Measurements from ENCODE around the gene CCDC68. TPM values are rescaled to one million over a fixed set of nuclear protein-coding genes. Genes with fewer than 3 reads are reported as not detected.

The CCDC68 gene
- total and polyA plus RNA-seq, 2 donors (not counting 3 experiments of a cell fraction or from before 2014, with no cell fraction given), result 0.72 to 1.0 TPM

DNA sequence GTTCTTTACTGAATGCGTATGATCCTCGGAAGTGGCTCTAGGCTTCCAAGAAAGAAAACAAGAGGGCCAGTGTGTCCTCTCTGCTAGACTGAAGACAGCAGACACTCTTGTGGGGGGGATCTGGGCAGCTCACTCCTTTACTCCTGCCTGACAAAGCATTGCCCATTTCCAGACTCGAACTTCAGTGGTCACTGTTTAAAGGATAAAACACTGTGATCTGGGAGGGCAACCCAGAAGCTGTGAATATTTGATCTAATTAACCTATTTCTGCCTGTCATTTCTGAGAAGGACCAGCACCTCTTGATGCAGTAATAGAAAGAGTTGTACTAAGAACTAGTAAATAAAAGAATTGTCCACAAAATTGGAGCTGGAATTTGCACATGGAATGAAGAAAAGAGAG lies 24.5 kb upstream of the CCDC68 start:
- no TSS peak for BruUV-seq (replicated peaks)
- POLR2A ChIA-PET, result no interaction called here
- no peak overlapping the region for H3K4me2 ChIP-seq (ENCODE audit: insufficient read depth, low read length)
- dilution Hi-C loops (cut with MboI; ENCODE audit: extremely low pct_ligation_motif_present, low sequenced_read_pairs) (no loop called here), intact Hi-C loops (cut with micrococcal nuclease) (loop anchor here (1.0 to 10.0 kb wide), 5 partner anchors 159 to 591 kb away; partner anchors contain the start of gene RAB27B)
- no peaks in the 10 kb centered on the region for H3K9me1 ChIP-seq (replicated peaks; ENCODE audit: control insufficient read depth, extremely low read depth, insufficient read depth, low read length)
- no peaks in the 10 kb centered on the region for H3K36me3 ChIP-seq (ENCODE audit: control insufficient read depth in 2 of 2, extremely low read depth in 1 of 2, insufficient read depth in 2 of 2, low read length in 2 of 2)
- no peak overlapping the region for H3K4me3 ChIP-seq (replicated peaks in 1 of 3; ENCODE audit: insufficient read depth in 1 of 3, low read depth in 1 of 3, low read length in 3 of 3)
- no peak for FAIRE-seq
- no peaks in the 10 kb centered on the region for H3K4me1 ChIP-seq (ENCODE audit: control insufficient read depth, extremely low read depth, insufficient read depth, low read length)
- no peaks in the 10 kb centered on the region for H3K9me3 ChIP-seq (replicated peaks; ENCODE audit: control insufficient read depth, insufficient read depth, low read length)
- H3K79me2 ChIP-seq (ENCODE audit: control insufficient read depth, insufficient read depth, low read length), result no peaks in the 10 kb centered on the region
- CTCF ChIA-PET, result interaction anchor here (0.7 to 6.0 kb wide), 29 partner anchors 8 to 1593 kb away, joined by 3 to 164 read pairs (median 3); partner anchors contain the start of gene RAB27B
- H2AFZ ChIP-seq (ENCODE audit: low read depth, low read length), result no peak overlapping the region
- H3K9ac ChIP-seq (replicated peaks; ENCODE audit: extremely low read depth, insufficient read depth, low read length), result no peak overlapping the region
- no peak overlapping the region for H3K27ac ChIP-seq (ENCODE audit: insufficient read depth, low read depth, low read length)
- no peaks in the 10 kb centered on the region for H3K27me3 ChIP-seq (ENCODE audit: control insufficient read depth in 2 of 2, insufficient read depth in 2 of 2, low read length in 2 of 2)
- no peaks in the 10 kb centered on the region for H4K20me1 ChIP-seq (replicated peaks; ENCODE audit: control insufficient read depth, extremely low read depth, insufficient read depth, low read length)
- TF ChIP-seq GATA2 (IDR thresholded peaks at IDR 0.05; ENCODE audit: insufficient read depth, insufficient read length, low read depth, low read length) (no peak), EZH2 (IDR thresholded peaks at IDR 0.05; ENCODE audit: borderline replicate concordance, low read depth, low read length, severe bottlenecking) (no peak), JUN (IDR thresholded peaks at IDR 0.05; ENCODE audit: borderline replicate concordance, insufficient read depth, insufficient read length, low read depth) (no peak), MYC (IDR thresholded peaks at IDR 0.05; ENCODE audit: low read depth, low read length) (no peak), POLR2AphosphoS5 (IDR thresholded peaks at IDR 0.05; ENCODE audit: insufficient read depth, low read depth, low read length) (no peak), FOS (IDR thresholded peaks at IDR 0.05; ENCODE audit: borderline replicate concordance, insufficient read depth, low read length) (no peak), POLR2A (IDR thresholded peaks at IDR 0.05; ENCODE audit: low read depth, low read length) (no peak)
- TF ChIP-seq, protein P1, sequence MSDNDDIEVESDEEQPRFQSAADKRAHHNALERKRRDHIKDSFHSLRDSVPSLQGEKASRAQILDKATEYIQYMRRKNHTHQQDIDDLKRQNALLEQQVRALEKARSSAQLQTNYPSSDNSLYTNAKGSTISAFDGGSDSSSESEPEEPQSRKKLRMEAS (IDR thresholded peaks at IDR 0.05; ENCODE audit: insufficient read depth, insufficient read length), result no peak
- TF ChIP-seq, protein P2, sequence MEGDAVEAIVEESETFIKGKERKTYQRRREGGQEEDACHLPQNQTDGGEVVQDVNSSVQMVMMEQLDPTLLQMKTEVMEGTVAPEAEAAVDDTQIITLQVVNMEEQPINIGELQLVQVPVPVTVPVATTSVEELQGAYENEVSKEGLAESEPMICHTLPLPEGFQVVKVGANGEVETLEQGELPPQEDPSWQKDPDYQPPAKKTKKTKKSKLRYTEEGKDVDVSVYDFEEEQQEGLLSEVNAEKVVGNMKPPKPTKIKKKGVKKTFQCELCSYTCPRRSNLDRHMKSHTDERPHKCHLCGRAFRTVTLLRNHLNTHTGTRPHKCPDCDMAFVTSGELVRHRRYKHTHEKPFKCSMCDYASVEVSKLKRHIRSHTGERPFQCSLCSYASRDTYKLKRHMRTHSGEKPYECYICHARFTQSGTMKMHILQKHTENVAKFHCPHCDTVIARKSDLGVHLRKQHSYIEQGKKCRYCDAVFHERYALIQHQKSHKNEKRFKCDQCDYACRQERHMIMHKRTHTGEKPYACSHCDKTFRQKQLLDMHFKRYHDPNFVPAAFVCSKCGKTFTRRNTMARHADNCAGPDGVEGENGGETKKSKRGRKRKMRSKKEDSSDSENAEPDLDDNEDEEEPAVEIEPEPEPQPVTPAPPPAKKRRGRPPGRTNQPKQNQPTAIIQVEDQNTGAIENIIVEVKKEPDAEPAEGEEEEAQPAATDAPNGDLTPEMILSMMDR (IDR thresholded peaks at IDR 0.05; ENCODE audit: extremely low read depth in 1 of 2, insufficient read depth in 1 of 2, low read depth in 1 of 2, low read length in 2 of 2), result no peak
- DNase-seq (ENCODE audit: low read depth, low spot score), result no peak
